Ovary (tissue), 9 donors: Measurements from ENCODE around the gene FILIP1L. TPM values are rescaled to one million over a fixed set of nuclear protein-coding genes. Genes with fewer than 3 reads are reported as not detected.

Source experiments
- DNase-seq, 5 donors: peaks; one replicate each; pipeline ENCODE4 v3.0.0-alpha.2; 2019 to 2020
- H3K27ac ChIP-seq, 2 donors: fragments of 200-600 bp; one replicate each; pipeline versions ENCODE4 v1.5.1 to v1.8.0; 2019 to 2022
- H3K27me3 ChIP-seq: fragments of 200-600 bp; one replicate; pipeline ENCODE4 v1.8.0; 2022
- H3K36me3 ChIP-seq: fragments of 200-600 bp; sonication (generic); one replicate; pipeline ENCODE4 v1.5.1; 2019
- H3K4me1 ChIP-seq: one replicate; pipeline ENCODE4 v1.8.1; 2013; ENCODE audit warnings: mild to moderate bottlenecking, moderate library complexity; ENCODE audit not compliant: insufficient read depth
- H3K4me3 ChIP-seq: fragments of 200-600 bp; sonication (generic); one replicate; pipeline ENCODE4 v1.5.1; 2017
- H3K9me3 ChIP-seq, 2 donors: fragments of 200-600 bp in 1 of 2; sonication (generic) in 1 of 2; one replicate each; pipeline versions ENCODE4 v1.5.1 to v1.8.1; 2013 to 2019; ENCODE audit warnings: mild to moderate bottlenecking in 1 of 2, moderate library complexity in 1 of 2
- EP300 ChIP-seq: sonication (generic); formaldehyde crosslinking; IDR thresholded peaks from one replicate; pipeline ENCODE4 v1.6.1; 2017; ENCODE audit warnings: antibody characterized with exemption
- POLR2A ChIP-seq: fragments of 450-650 bp; IDR thresholded peaks from one replicate; pipeline ENCODE4 v1.6.1; 2017; ENCODE audit warnings: antibody characterized with exemption, mild to moderate bottlenecking, moderate library complexity
- WGBS, 3 donors: extraction: QIAGEN DNeasy Blood & Tissue Kit in 1 of 3; methylation state at CpG; one replicate each; pipeline versions ENCODE4 v1.1.5 to v1.1.7; 2013 to 2017; 5-methylcytosine and 5-hydroxymethylcytosine counted together
- intact Hi-C, 4 donors: fragments of 100-400 bp; cut with DNase I; formaldehyde crosslinking; loops; one replicate each; pipeline versions ENCODE4 v1.11.0 to v1.15.1; 2022 to 2023
- polyA plus RNA-seq, 2 donors: library from polyadenylated mRNA; stranded (reverse); fragments of 200-250 nt in 1 of 2; fragments of 350-450 nt in 1 of 2; fragmentation: Illumina TruSeq in 1 of 2; extraction: RNeasy Lipid Tissue Mini Kit (QIAGEN cat#74804) in 1 of 2; gene quantifications; one replicate each; pipeline ENCODE4 v1.2.3, GENCODE V29; 2013 to 2014
- total RNA-seq, 7 donors: library from RNA; depleted of rRNA in 2 of 7; stranded (reverse); fragments of >200 nt in 2 of 7; fragmentation: NEBNext Ultra II Directional in 3 of 7; extraction: Animal tissue kit (Norgen Biotek cat#: 25700) in 3 of 7; gene quantifications; one replicate each; pipeline versions ENCODE4 v1.1.0 to v1.2.4, GENCODE V29; 2016 to 2023
- TF ChIP-seq, protein P1 (sequence below), 3 donors: fragments of 450-650 bp in 2 of 3; fragments of 200-600 bp in 1 of 3; IDR thresholded peaks; one replicate each; pipeline versions ENCODE4 v1.5.1 to v1.8.0; 2016 to 2022; ENCODE audit warnings: antibody characterized with exemption in 3 of 3, mild to moderate bottlenecking in 1 of 3
- donor health status: DM: no; HTN: no; CAD: no; lungs with moderate emphysema.
- donor health status: DM: no; HTN: no; CAD: no.
- donor health status: Bipolar disorder and iron deficiency.
- donor health status: DM: yes; HTN: yes; CAD: no.
- donor health status: DM: no; HTN: no; CAD: no.
- donor health status: DM: yes; HTN: yes; CAD: no.

Gene FILIP1L
- total and polyA plus RNA-seq, 9 donors = 23.7 to 174 (median 110) TPM

DNA sequence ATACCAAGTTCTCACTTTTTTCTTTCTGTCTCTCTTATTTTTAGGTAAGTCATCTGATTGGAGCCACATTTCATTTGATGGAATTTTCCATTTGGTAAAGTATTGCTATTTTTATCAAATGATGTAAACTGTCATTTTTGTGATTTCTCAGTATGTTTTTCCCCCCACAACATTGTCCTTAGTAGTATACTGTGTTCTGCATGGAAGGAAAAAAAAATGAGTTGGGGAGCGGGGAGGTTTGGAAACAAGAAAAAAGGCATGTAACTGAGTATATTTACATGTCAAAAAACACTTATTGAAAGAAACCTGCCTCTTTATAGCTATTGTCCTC is 104.2 kb downstream of the FILIP1L start:
- no peak for DNase-seq
- intact Hi-C loops = no loop called here
- Histone ChIP-seq H3K27me3 (no peaks in the 10 kb centered on the region), H3K4me3 (no peak overlapping the region), H3K4me1 (peaks cover 2% of the 10 kb centered on the region), H3K27ac (no peak overlapping the region), H3K9me3 (no peaks in the 10 kb centered on the region), H3K36me3 (no peaks in the 10 kb centered on the region)
- TF ChIP-seq POLR2A = no peak
- TF ChIP-seq, protein P1, sequence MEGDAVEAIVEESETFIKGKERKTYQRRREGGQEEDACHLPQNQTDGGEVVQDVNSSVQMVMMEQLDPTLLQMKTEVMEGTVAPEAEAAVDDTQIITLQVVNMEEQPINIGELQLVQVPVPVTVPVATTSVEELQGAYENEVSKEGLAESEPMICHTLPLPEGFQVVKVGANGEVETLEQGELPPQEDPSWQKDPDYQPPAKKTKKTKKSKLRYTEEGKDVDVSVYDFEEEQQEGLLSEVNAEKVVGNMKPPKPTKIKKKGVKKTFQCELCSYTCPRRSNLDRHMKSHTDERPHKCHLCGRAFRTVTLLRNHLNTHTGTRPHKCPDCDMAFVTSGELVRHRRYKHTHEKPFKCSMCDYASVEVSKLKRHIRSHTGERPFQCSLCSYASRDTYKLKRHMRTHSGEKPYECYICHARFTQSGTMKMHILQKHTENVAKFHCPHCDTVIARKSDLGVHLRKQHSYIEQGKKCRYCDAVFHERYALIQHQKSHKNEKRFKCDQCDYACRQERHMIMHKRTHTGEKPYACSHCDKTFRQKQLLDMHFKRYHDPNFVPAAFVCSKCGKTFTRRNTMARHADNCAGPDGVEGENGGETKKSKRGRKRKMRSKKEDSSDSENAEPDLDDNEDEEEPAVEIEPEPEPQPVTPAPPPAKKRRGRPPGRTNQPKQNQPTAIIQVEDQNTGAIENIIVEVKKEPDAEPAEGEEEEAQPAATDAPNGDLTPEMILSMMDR (IDR thresholded peaks at IDR 0.05) = no peak
- TF ChIP-seq EP300 = no peak
- 84 to 97% (median 95%) methylated on average over 1 of the region's 1 CpG for WGBS, 3 donors

DNA sequence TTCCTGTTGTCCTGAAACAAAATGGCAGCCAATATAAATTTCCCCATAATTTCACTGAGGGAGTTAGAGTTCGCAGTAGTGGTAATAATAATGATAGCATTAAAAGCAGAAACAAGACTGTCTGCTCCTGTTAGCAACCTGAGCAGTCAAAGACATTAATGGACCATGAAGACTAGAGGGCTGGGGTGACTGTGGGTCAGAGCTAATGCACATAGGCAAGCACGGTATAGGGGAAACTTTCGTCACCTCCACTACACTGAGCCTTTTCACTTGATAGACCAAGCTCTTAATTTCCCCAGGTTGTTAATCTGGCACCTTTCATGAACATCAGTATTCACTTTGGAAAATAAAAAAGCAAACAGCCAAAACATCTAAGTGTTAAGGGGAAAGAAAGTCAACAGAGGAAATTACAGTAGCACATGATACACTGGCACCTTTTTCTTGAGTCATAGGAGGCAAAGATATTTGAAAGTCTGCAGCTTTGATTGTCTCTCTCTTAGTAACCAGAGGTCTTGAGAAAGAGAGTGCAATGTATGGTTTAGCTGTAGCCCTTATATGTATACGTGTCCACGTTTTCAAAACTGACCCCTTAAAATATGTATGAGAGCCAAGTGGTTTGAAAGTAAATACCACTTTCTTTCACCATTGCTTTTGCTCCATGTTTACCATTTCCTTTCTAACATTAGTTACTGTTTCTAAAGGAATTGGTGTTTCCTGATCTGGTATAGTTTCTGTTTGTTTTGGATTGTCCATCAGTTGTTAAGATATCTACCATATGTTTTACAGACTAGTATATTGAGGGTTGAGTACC is 104.8 kb downstream of the FILIP1L start:
- TF ChIP-seq, protein P1 (IDR thresholded peaks at IDR 0.05) = no peak
- TF ChIP-seq POLR2A = no peak
- TF ChIP-seq EP300 = no peak
- H3K27ac ChIP-seq = no peak overlapping the region
- H3K4me1 ChIP-seq = peaks cover 2% of the 10 kb centered on the region
- H3K27me3 ChIP-seq = no peaks in the 10 kb centered on the region
- WGBS, 3 donors = 74 to 78% (median 77%) methylated on average over 5 of the region's 5 CpGs
- H3K4me3 ChIP-seq = no peak overlapping the region
- no peaks in the 10 kb centered on the region for H3K36me3 ChIP-seq
- intact Hi-C loops = no loop called here
- H3K9me3 ChIP-seq = no peaks in the 10 kb centered on the region
- DNase-seq = no peak

DNA sequence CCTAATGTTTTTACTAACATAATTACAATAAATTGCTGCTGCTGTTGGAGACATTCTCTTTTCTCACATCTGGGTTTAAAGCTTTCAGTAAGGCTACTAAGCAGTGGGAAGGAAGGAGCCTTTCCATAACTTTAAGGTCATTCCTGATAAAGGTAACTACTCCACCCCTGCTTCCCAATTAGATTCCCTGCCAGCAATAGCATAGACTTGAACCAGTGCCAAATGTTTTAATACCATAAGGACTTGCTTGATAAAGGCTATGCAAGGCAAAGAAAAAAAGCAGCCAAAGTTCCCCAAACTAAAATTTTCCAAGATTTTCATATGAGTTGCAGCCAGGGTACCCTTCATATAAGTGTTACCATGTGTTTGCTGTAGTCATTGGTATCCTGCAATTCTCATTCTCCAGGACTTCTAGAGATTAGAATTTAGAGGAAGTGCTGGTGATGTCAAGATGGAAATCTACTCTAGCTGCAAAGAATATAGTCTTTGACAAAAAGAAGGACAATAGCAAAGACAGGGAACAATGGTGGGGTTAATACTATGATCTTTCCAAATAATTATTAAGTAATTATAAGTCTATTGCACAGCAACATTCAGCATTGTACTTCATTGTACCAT is 106.1 kb downstream of the FILIP1L start:
- no peak for DNase-seq
- intact Hi-C loops = no loop called here
- H3K36me3 ChIP-seq = no peaks in the 10 kb centered on the region
- no peaks in the 10 kb centered on the region for H3K9me3 ChIP-seq
- H3K4me1 ChIP-seq = peaks cover 2% of the 10 kb centered on the region
- no peak overlapping the region for H3K27ac ChIP-seq
- no peak overlapping the region for H3K4me3 ChIP-seq
- H3K27me3 ChIP-seq = no peaks in the 10 kb centered on the region
- TF ChIP-seq, protein P1 (IDR thresholded peaks at IDR 0.05) = no peak
- TF ChIP-seq EP300 (no peak), POLR2A (no peak)

DNA sequence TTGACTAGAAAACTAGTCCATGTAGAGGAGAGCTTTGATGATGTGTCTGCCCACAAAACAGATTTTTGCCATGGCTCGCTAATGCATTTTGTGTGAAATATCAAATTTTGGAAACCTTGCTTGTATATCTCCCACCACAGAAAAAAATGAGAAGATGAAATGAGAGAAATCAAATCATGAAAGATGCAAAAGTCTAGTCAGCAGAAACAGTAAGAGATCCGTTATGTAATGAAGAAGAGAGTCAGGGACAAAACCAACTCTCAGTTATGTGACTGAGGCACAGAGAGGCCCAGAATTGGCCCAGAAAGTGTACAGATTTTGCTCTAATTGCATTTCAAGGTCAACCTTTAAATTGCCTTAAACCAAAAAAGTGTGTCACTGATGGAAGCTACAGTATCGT is 107.0 kb downstream of the FILIP1L start:
- no peak for TF ChIP-seq POLR2A
- TF ChIP-seq, protein P1 (IDR thresholded peaks at IDR 0.05) = no peak
- no peak for TF ChIP-seq EP300
- no peaks in the 10 kb centered on the region for H3K27me3 ChIP-seq
- no peak overlapping the region for H3K27ac ChIP-seq
- H3K4me3 ChIP-seq = no peak overlapping the region
- no peak for DNase-seq
- intact Hi-C loops = no loop called here
- H3K4me1 ChIP-seq = peaks cover 2% of the 10 kb centered on the region
- no peaks in the 10 kb centered on the region for H3K36me3 ChIP-seq
- 91 to 95% (median 94%) methylated on average over 3 of the region's 3 CpGs for WGBS, 3 donors
- H3K9me3 ChIP-seq = no peaks in the 10 kb centered on the region
